K562 (cell line): Measurements from ENCODE around the gene SLC25A26. TPM values are rescaled to one million over a fixed set of nuclear protein-coding genes. Genes with fewer than 3 reads are reported as not detected.
A peak's percentile ranks its signal among the peaks of the same experiment; 100 is the strongest.

Experiments used
- ATAC-seq: fragments of 200-7000 bp; cut with Tn5 transposase; 3 replicates; pipeline ENCODE4 v1.9.1; 2020; ENCODE audit warnings: moderate library complexity
- BruUV-seq: library from RNA; stranded (reverse); fragments of 400-500 nt; replicated peaks from 2 replicates; lab custom pipeline; 2021; lab: Mats Ljungman, UMichigan
- CTCF ChIA-PET: fragments of 300-600 bp; formaldehyde crosslinking; extraction: SDS; loops from one replicate; lab custom pipeline; 2021; ENCODE audit warnings: low intra/inter-chr PET ratio; lab: Yijun Ruan, JAX
- POLR2A ChIA-PET: fragments of 300-600, 350-650 bp; sonication (Branson Sonifier 250); formaldehyde crosslinking; extraction: SDS; loops from one replicate; lab custom pipeline; 2021; ENCODE audit warnings: antibody characterized with exemption, inconsistent platforms; lab: Yijun Ruan, JAX
- DNase-seq, 4 experiments: peaks; one replicate each; pipeline versions ENCODE4 v3.0.0 to v3.0.0-alpha.2; 2011 to 2018; ENCODE audit warnings: low spot score in 3 of 4, mixed read lengths in 3 of 4; ENCODE audit errors: extremely low read depth in 1 of 4
- FAIRE-seq: peaks from 2 replicates; lab custom pipeline; 2011; peaks lifted over from hg19 to GRCh38; lab: Jason Lieb, UNC
- H2AFZ ChIP-seq: 2 replicates; pipeline ENCODE4 v1.6.0; 2011; ENCODE audit warnings: low read depth, low read length, control low read depth, inconsistent platforms
- H3K27ac ChIP-seq: fragments of 200-600 bp; 3 replicates; pipeline ENCODE4 v1.8.0; 2011; ENCODE audit warnings: low read depth, mild to moderate bottlenecking, control low read depth, inconsistent platforms, low read length, moderate library complexity, mixed read lengths; ENCODE audit errors: extremely low read depth
- H3K27me3 ChIP-seq, 2 experiments: fragments of 300-600 bp in 1 of 2; 2 replicates in 1 of 2; 3 replicates in 1 of 2; pipeline versions ENCODE4 v1.6.0 to v1.8.0; 2011; ENCODE audit warnings: inconsistent platforms in 2 of 2, low read length in 2 of 2, mild to moderate bottlenecking in 1 of 2, mixed read lengths in 1 of 2, moderate library complexity in 1 of 2; ENCODE audit not compliant: control insufficient read depth in 2 of 2, insufficient read depth in 2 of 2
- H3K36me3 ChIP-seq: fragments of 300-600 bp; 3 replicates; pipeline ENCODE4 v1.8.0; 2011; ENCODE audit warnings: mild to moderate bottlenecking, low read length, inconsistent platforms; ENCODE audit not compliant: control insufficient read depth, insufficient read depth
- H3K4me1 ChIP-seq, 2 experiments: fragments of 200-600 bp in 1 of 2; replicated peaks in 1 of 2; 2 replicates in 1 of 2; 3 replicates in 1 of 2; pipeline versions ENCODE4 v1.5.1 to v1.8.0; 2011; ENCODE audit warnings: inconsistent platforms in 2 of 2, low read length in 2 of 2, mild to moderate bottlenecking in 1 of 2, mixed read lengths in 1 of 2, moderate library complexity in 1 of 2; ENCODE audit not compliant: control insufficient read depth in 2 of 2, insufficient read depth in 2 of 2
- H3K4me2 ChIP-seq: 2 replicates; pipeline ENCODE4 v1.6.1; 2011; ENCODE audit warnings: low read length, control low read depth, inconsistent platforms, mixed read lengths; ENCODE audit not compliant: insufficient read depth
- H3K4me3 ChIP-seq: fragments of 200-600 bp; sonication (generic), shearing (Covaris generic); 2 replicates; pipeline ENCODE4 v1.5.1; 2016; ENCODE audit warnings: control low read depth, inconsistent platforms
- H3K79me2 ChIP-seq: fragments of 200-600 bp; 3 replicates; pipeline ENCODE4 v1.8.0; 2011; ENCODE audit warnings: low read length, inconsistent platforms; ENCODE audit not compliant: control insufficient read depth, insufficient read depth
- H3K9ac ChIP-seq, 2 experiments: 2 replicates each; pipeline versions ENCODE4 v1.6.0 to v1.6.1; 2011; ENCODE audit warnings: low read depth in 2 of 2, low read length in 2 of 2, control low read depth in 1 of 2, inconsistent platforms in 1 of 2, mild to moderate bottlenecking in 1 of 2, mixed read lengths in 1 of 2; ENCODE audit not compliant: insufficient read depth in 1 of 2
- H3K9me1 ChIP-seq: one replicate; pipeline ENCODE4 v1.6.0; 2011; ENCODE audit warnings: inconsistent platforms, mild to moderate bottlenecking, low read length, moderate library complexity; ENCODE audit not compliant: control insufficient read depth, insufficient read depth
- H3K9me3 ChIP-seq: replicated peaks from 2 replicates; pipeline ENCODE4 v1.5.1; 2011; ENCODE audit warnings: low read depth, low read length, inconsistent platforms; ENCODE audit not compliant: control insufficient read depth, insufficient read depth
- H4K20me1 ChIP-seq: replicated peaks from 2 replicates; pipeline ENCODE4 v1.6.1; 2011; ENCODE audit warnings: low read length, inconsistent platforms, mixed read lengths; ENCODE audit not compliant: control insufficient read depth, insufficient read depth
- ASH1L ChIP-seq: fragments of 450-650 bp; IDR thresholded peaks from 2 replicates; pipeline ENCODE4 v1.6.1; 2018; ENCODE audit warnings: borderline replicate concordance, mild to moderate bottlenecking, low read depth; ENCODE audit not compliant: partially characterized antibody
- BDP1 ChIP-seq: IDR thresholded peaks from 3 replicates; pipeline ENCODE4 v1.6.1; 2011; ENCODE audit not compliant: insufficient read length, insufficient read depth
- CBX5 ChIP-seq: IDR thresholded peaks from 2 replicates; pipeline ENCODE4 v1.6.1; 2014; ENCODE audit warnings: low read depth, borderline replicate concordance
- CSDE1 ChIP-seq, 2 experiments: fragments of 450-650 bp; IDR thresholded peaks; 2 replicates each; pipeline ENCODE4 v1.6.1; 2016; ENCODE audit warnings: mild to moderate bottlenecking in 1 of 2
- GABPB1 ChIP-seq: sonication (generic); formaldehyde crosslinking; IDR thresholded peaks from 2 replicates; pipeline ENCODE4 v1.8.0; 2022; ENCODE audit warnings: mild to moderate bottlenecking, missing genetic modification reagents
- HSF4 ChIP-seq: fragments of 250-450 bp; sonication (Bioruptor Pico); IDR thresholded peaks from 2 replicates; pipeline ENCODE4 v2.1.2; 2022; ENCODE audit warnings: mild to moderate bottlenecking, moderate library complexity, borderline replicate concordance
- MBD1 ChIP-seq: fragments of 250-450 bp; sonication (Bioruptor Pico); IDR thresholded peaks from 2 replicates; pipeline ENCODE4 v1.8.0; 2022; ENCODE audit warnings: inconsistent platforms
- NFXL1 ChIP-seq: fragments of 450-650 bp; formaldehyde crosslinking; IDR thresholded peaks from 2 replicates; pipeline ENCODE4 v1.4.0; 2021; ENCODE audit warnings: mild to moderate bottlenecking
- NR2C2 ChIP-seq, 2 experiments: fragments of 200-800 bp in 1 of 2; sonication (Bioruptor generic) in 1 of 2; sonication (generic) in 1 of 2; formaldehyde crosslinking in 1 of 2; IDR thresholded peaks; 2 replicates each; pipeline versions ENCODE4 v1.6.1 to v1.8.0; 2016 to 2022; ENCODE audit warnings: mild to moderate bottlenecking in 1 of 2, missing compliant biosample characterization in 1 of 2, missing genetic modification characterization in 1 of 2, missing genetic modification reagents in 1 of 2
- PTTG1 ChIP-seq: fragments of 450-650 bp; IDR thresholded peaks from 2 replicates; pipeline ENCODE4 v1.6.1; 2016; ENCODE audit warnings: low read depth, mild to moderate bottlenecking, missing genetic modification characterization, missing compliant biosample characterization
- TARDBP ChIP-seq: fragments of 450-650 bp; IDR thresholded peaks from 2 replicates; pipeline ENCODE4 v1.6.1; 2016
- ZNF24 ChIP-seq: fragments of 450-650 bp; IDR thresholded peaks from 2 replicates; pipeline ENCODE4 v1.6.1; 2016
- ZNF280B ChIP-seq: fragments of 250-450 bp; sonication (Bioruptor Pico); IDR thresholded peaks from 2 replicates; pipeline ENCODE4 v1.5.1; 2021; ENCODE audit warnings: mild to moderate bottlenecking
- ZNF282 ChIP-seq: sonication (generic); formaldehyde crosslinking; IDR thresholded peaks from 2 replicates; pipeline ENCODE4 v1.8.1; 2023; ENCODE audit warnings: missing genetic modification reagents
- ZNF347 ChIP-seq: fragments of 450-650 bp; formaldehyde crosslinking; IDR thresholded peaks from 2 replicates; pipeline ENCODE4 v1.4.0; 2020; ENCODE audit warnings: low read depth, mild to moderate bottlenecking, moderate library complexity
- ZNF398 ChIP-seq: fragments of 250-450 bp; sonication (Bioruptor Pico); IDR thresholded peaks from 2 replicates; pipeline ENCODE4 v1.8.0; 2021; ENCODE audit warnings: moderate library complexity, mild to moderate bottlenecking, inconsistent platforms
- WGBS: fragments of 100-300 bp; shearing (Covaris generic); methylation state at CpG from one replicate; pipeline ENCODE4 v1.1.6; 2016; ENCODE audit warnings: low coverage, mixed read lengths; ENCODE audit not compliant: insufficient coverage; ENCODE audit errors: missing lambda C conversion rate; 5-methylcytosine and 5-hydroxymethylcytosine counted together
- in situ Hi-C: fragments of 300-500 bp; cut with MboI; formaldehyde crosslinking; loops from 4 replicates; pipeline ENCODE4 v1.15.0; 2018; ENCODE audit warnings: inconsistent platforms, mixed read lengths
- intact Hi-C: fragments of 100-400 bp; cut with micrococcal nuclease; formaldehyde crosslinking; loops from 2 replicates; pipeline ENCODE4 v1.14.2; 2022
- polyA plus RNA-seq, 8 experiments: library from polyadenylated mRNA; depleted of rRNA in 4 of 8; stranded (reverse) in 5 of 8; unstranded in 3 of 8; fragments of >200 nt; fragmentation: Nextera tagmentation in 2 of 8; fragmentation: Illumina TruSeq in 1 of 8; extraction: Ambion mirVana in 2 of 8; extraction: Trizol in 1 of 8; gene quantifications; 2 replicates each; pipeline versions ENCODE4 v1.2.1 to v1.2.3, GENCODE V29; 2011 to 2014; ENCODE audit warnings: inconsistent platforms in 1 of 8, missing spikeins in 1 of 8
- total RNA-seq, 7 experiments: library from RNA; depleted of rRNA in 6 of 7; stranded (reverse); fragments of >200 nt in 6 of 7; fragmentation: Illumina TruSeq in 2 of 7; extraction: Trizol in 2 of 7; gene quantifications; 2 replicates each; pipeline versions ENCODE4 v1.2.1 to v1.2.3, GENCODE V29; 2011 to 2021; ENCODE audit warnings: low replicate concordance in 1 of 7

The SLC25A26 gene
- total and polyA plus RNA-seq, 9 of the 15 experiments (the other 6 are each of a cell fraction or from before 2014, with no cell fraction given), result 7.2 to 29.1 (median 12.6) TPM

GRCh38 chr3:66400411-66401156 lies 179.8 kb downstream of the SLC25A26 start:
- 39% methylated on average over 10 of the region's 15 CpGs for WGBS
- in situ Hi-C loops, result loop anchor here (10.0 kb wide), 1 partner anchor 424 kb away; no protein-coding TSS in a partner anchor
- no peak for DNase-seq
- Histone ChIP-seq H2AFZ (no peak overlapping the region), H4K20me1 (no peaks in the 10 kb centered on the region), H3K36me3 (no peaks in the 10 kb centered on the region), H3K27ac (no peak overlapping the region), H3K27me3 (peaks cover 0 to 14% of the 10 kb centered on the region in 2 experiments; a peak in 2 of 5 replicates), H3K79me2 (no peaks in the 10 kb centered on the region), H3K4me1 (no peaks in the 10 kb centered on the region; a peak in 1 of 5 replicates), H3K9me1 (no peaks in the 10 kb centered on the region), H3K4me3 (no peak overlapping the region), H3K9ac (no peak overlapping the region), H3K4me2 (no peak overlapping the region), H3K9me3 (no peaks in the 10 kb centered on the region)
- peak; percentile 35; the same call in 2 of the 3 replicates for ATAC-seq
- POLR2A ChIA-PET, result interaction anchor here (0.6 to 2.3 kb wide), 2 partner anchors 11 to 23 kb away, joined by 3 to 6 read pairs; no protein-coding TSS in a partner anchor
- BruUV-seq, result no TSS peak
- intact Hi-C loops, result no loop called here
- CTCF ChIA-PET, result no interaction called here
- no peak for FAIRE-seq
- TF ChIP-seq ZNF347 (CRISPR knock-in tag), result no peak
- TF ChIP-seq BDP1, result no peak
- TF ChIP-seq ZNF398, result no peak
- TF ChIP-seq MBD1, result no peak
- TF ChIP-seq ZNF282 (CRISPR knock-in tag), result no peak
- no peak for TF ChIP-seq CBX5
- no peak for TF ChIP-seq TARDBP
- TF ChIP-seq CSDE1 (IDR thresholded peaks at IDR 0.05), result no peak
- TF ChIP-seq PTTG1, result no peak
- no peak for TF ChIP-seq HSF4
- no peak for TF ChIP-seq ZNF280B (CRISPR knock-in tag)
- no peak for TF ChIP-seq ASH1L
- no peak for TF ChIP-seq NFXL1 (CRISPR knock-in tag)
- TF ChIP-seq GABPB1 (CRISPR knock-in tag), result no peak
- no peak for TF ChIP-seq ZNF24
- TF ChIP-seq NR2C2 (CRISPR knock-in tag; IDR thresholded peaks at IDR 0.05), result no peak
- no peak for TF ChIP-seq NR2C2 (tag; IDR thresholded peaks at IDR 0.05)
